ENCODE data around the gene ITGA5. TPM values are rescaled to one million over a fixed set of nuclear protein-coding genes. Genes with fewer than 3 reads are reported as not detected.

The ITGA5 gene
- total and polyA plus RNA-seq, 9 of the 15 experiments (the other 6 are each of a cell fraction or from before 2014, with no cell fraction given), result 9.1 to 82.1 (median 47.4) TPM

GRCh38 chr12:54419088-54419887, at the start of gene ITGA5 (continued):
- TF ChIP-seq ZBTB40 (IDR thresholded peaks at IDR 0.05) (no peak), ZBTB40 (CRISPR knock-in tag; IDR thresholded peaks at IDR 0.05) (no peak), TEAD4 (IDR thresholded peaks at IDR 0.05; ENCODE audit: low read length) (no peak), TEAD4 (CRISPR knock-in tag; IDR thresholded peaks at IDR 0.05; ENCODE audit: borderline replicate concordance) (no peak), ZNF696 (CRISPR knock-in tag; conservative IDR thresholded peaks at IDR 0.05) (no peak), HCFC1 (IDR thresholded peaks at IDR 0.05; ENCODE audit: low read depth, low read length) (no peak), ELK1 (CRISPR knock-in tag; IDR thresholded peaks at IDR 0.05) (no peak), RBM25 (IDR thresholded peaks at IDR 0.05; ENCODE audit: low read depth, low read length, severe bottlenecking) (no peak), TAF1 (IDR thresholded peaks at IDR 0.05; ENCODE audit: control insufficient read depth, extremely low read depth, insufficient read depth, low read length, severe bottlenecking) (peak; percentile 74), ZNF280A (IDR thresholded peaks at IDR 0.05; ENCODE audit: low read depth, partially characterized antibody) (no peak), BCOR (IDR thresholded peaks at IDR 0.05) (no peak), PHF8 (IDR thresholded peaks at IDR 0.05; ENCODE audit: borderline replicate concordance, low read length) (peak; percentile 69; the same call in 1 of the 2 replicates), NRF1 (conservative IDR thresholded peaks at IDR 0.05 in 1 of 2, IDR thresholded peaks at IDR 0.05 in 1 of 2) (no peak), TRIM28 (IDR thresholded peaks at IDR 0.05) (no peak), SIN3B (IDR thresholded peaks at IDR 0.05; ENCODE audit: low read depth) (no peak), RNF2 (IDR thresholded peaks at IDR 0.05) (no peak), ZC3H4 (CRISPR knock-in tag; IDR thresholded peaks at IDR 0.05; ENCODE audit: borderline replicate concordance) (no peak)
